GM12891 (cell line): ENCODE results near the gene VMP1.
"Not testable (repeated sequence)": the region's sequence is repeated elsewhere in the genome, so short reads cannot be mapped to it uniquely, and the experiment has no call there.

Experiments used
- DNase-seq: peaks from one replicate; pipeline ENCODE4 v3.0.0; 2011; ENCODE audit warnings: low spot score; ENCODE audit not compliant: insufficient read length
- FAIRE-seq: peaks from 2 replicates; lab custom pipeline; 2011; peaks lifted over from hg19 to GRCh38; lab: Jason Lieb, UNC
- PAX5 ChIP-seq: IDR thresholded peaks from 2 replicates; pipeline ENCODE4 v1.6.1; 2011; ENCODE audit warnings: low read length, moderate library complexity, mild to moderate bottlenecking; ENCODE audit not compliant: insufficient read depth, severe bottlenecking
- POLR2A ChIP-seq: IDR thresholded peaks from 2 replicates; pipeline ENCODE4 v1.6.1; 2011; ENCODE audit warnings: low read depth, low read length, control low read depth
- POLR2AphosphoS5 ChIP-seq: IDR thresholded peaks from 2 replicates; pipeline ENCODE4 v1.6.1; 2011; ENCODE audit warnings: low read depth, low read length, control low read depth
- POU2F2 ChIP-seq: IDR thresholded peaks from 2 replicates; pipeline ENCODE4 v1.6.1; 2011; ENCODE audit warnings: low read depth, mild to moderate bottlenecking, control low read depth, low read length, moderate library complexity
- SPI1 ChIP-seq: IDR thresholded peaks from 2 replicates; pipeline ENCODE4 v1.6.1; 2011; ENCODE audit warnings: low read depth, low read length, control low read depth
- TAF1 ChIP-seq: IDR thresholded peaks from 2 replicates; pipeline ENCODE4 v1.6.1; 2011; ENCODE audit warnings: low read depth, low read length, control low read depth

VMP1 gene

GRCh38 chr17:59767176-59767575, 59.7 kb downstream of the VMP1 start:
- no peak for TF ChIP-seq TAF1
- no peak for TF ChIP-seq SPI1
- TF ChIP-seq POLR2AphosphoS5 = no peak
- no peak for TF ChIP-seq POU2F2
- no peak for TF ChIP-seq POLR2A
- TF ChIP-seq PAX5 = no peak
- no peak for FAIRE-seq
- DNase-seq = no peak

- no peak for FAIRE-seq
Observed at GRCh38 chr17:59769887-59770286, 62.4 kb downstream of the VMP1 start.

GRCh38 chr17:59771093-59771492, 63.6 kb downstream of the VMP1 start:
- TF ChIP-seq TAF1 (no peak), SPI1 (no peak), POLR2A (no peak), POLR2AphosphoS5 (no peak), POU2F2 (no peak), PAX5 (no peak)
- FAIRE-seq (no peak), DNase-seq (no peak)

More at GRCh38 chr17:59769887-59770286, 62.4 kb downstream of the VMP1 start:
- DNase-seq = no peak
- TF ChIP-seq POU2F2 = no peak
- TF ChIP-seq SPI1 = no peak
- TF ChIP-seq PAX5 = no peak

GRCh38 chr17:59775786-59776350, 68.4 kb downstream of the VMP1 start:
- TF ChIP-seq POU2F2 (no peak), TAF1 (no peak), PAX5 (no peak), POLR2A (no peak)
- no peak for FAIRE-seq
- DNase-seq = no peak

GRCh38 chr17:59776577-59776976, 69.1 kb downstream of the VMP1 start:
- DNase-seq (no peak), FAIRE-seq (no peak)

GRCh38 chr17:59777033-59777432, 69.6 kb downstream of the VMP1 start:
- no peak for TF ChIP-seq PAX5
- TF ChIP-seq SPI1 = no peak
- TF ChIP-seq TAF1 = no peak
- TF ChIP-seq POLR2AphosphoS5 = no peak
- TF ChIP-seq POLR2A = no peak
- no peak for TF ChIP-seq POU2F2
- DNase-seq (no peak), FAIRE-seq (no peak)

More at GRCh38 chr17:59776577-59776976, 69.1 kb downstream of the VMP1 start:
- TF ChIP-seq POU2F2 = no peak
- no peak for TF ChIP-seq PAX5
- TF ChIP-seq SPI1 = no peak
- TF ChIP-seq POLR2AphosphoS5 = no peak
- no peak for TF ChIP-seq TAF1
- no peak for TF ChIP-seq POLR2A

- FAIRE-seq (no peak), DNase-seq (no peak)
- TF ChIP-seq POLR2AphosphoS5 (no peak), PAX5 (no peak), TAF1 (no peak), POLR2A (no peak), SPI1 (no peak), POU2F2 (no peak)
Observed at GRCh38 chr17:59778996-59779395, 71.5 kb downstream of the VMP1 start.

GRCh38 chr17:59779521-59779920, 72.1 kb downstream of the VMP1 start:
- FAIRE-seq = peak; percentile 5
- TF ChIP-seq POU2F2 = no peak
- no peak for TF ChIP-seq POLR2A
- no peak for TF ChIP-seq SPI1
- no peak for TF ChIP-seq POLR2AphosphoS5
- TF ChIP-seq PAX5 = no peak
- TF ChIP-seq TAF1 = no peak
- no peak for DNase-seq

- not testable (repeated sequence) for DNase-seq, FAIRE-seq
Observed at GRCh38 chr17:59780548-59780947, 73.1 kb downstream of the VMP1 start.

- FAIRE-seq (peak; percentile 50), DNase-seq (no peak)
- no peak for TF ChIP-seq POLR2A
- TF ChIP-seq POU2F2 = no peak
- TF ChIP-seq POLR2AphosphoS5 = no peak
- TF ChIP-seq PAX5 = no peak
- no peak for TF ChIP-seq SPI1
- TF ChIP-seq TAF1 = no peak
Observed at GRCh38 chr17:59783221-59784047, 76.0 kb downstream of the VMP1 start.
